GM19328 (cell line): Measurements from ENCODE around the gene ZWILCH.

ENCODE experiments used
- ATAC-seq: cut with Tn5 transposase; IDR thresholded peaks from one replicate; pipeline ENCODE4 v1.9.1; 2021; ENCODE audit warnings: mild to moderate bottlenecking, moderate library complexity; ENCODE audit not compliant: unreplicated experiment

The ZWILCH gene

DNA sequence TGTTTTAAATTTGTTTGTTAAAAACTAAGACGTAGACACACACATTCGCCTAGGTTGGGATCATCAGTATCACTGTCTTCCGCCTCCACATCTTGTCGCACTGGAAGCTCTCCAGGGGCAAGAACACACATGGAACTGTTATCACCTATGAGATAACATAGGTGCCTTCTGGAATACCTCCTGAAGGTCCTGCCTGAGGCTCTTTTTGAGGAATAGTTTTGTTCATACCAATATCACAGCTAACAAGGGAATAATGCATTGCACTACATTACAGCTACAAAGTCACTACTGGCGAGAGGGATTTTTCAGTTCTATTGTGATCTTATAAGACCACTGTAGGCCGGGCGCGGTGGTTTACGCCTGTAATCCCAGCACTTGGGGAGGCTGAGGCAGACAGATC is 29.9 kb downstream of the ZWILCH start:
- ATAC-seq: no peak

DNA sequence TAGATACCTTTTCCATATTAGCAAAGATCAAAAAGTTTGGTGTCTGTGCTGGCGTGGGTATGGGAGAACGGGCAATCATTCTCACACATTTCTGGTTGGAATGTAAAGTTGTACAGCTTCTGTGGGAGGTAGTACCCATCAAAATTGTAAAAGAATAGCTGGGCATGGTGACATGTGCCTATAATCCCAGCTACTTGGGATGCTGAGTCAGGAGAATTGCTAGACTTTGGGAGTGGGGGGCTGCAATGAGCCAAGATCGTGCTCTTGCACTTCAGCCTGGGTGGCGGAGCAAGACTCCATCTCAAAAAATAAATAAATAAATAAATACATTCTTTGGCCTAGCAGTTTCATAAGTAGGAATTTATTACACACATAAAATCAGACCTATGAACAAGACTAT is 37.8 kb downstream of the ZWILCH start:
- no peak for ATAC-seq

- ATAC-seq: no peak
Observed at GRCh38 chr15:66545255-66545654, 40.1 kb downstream of the ZWILCH start.

- no peak for ATAC-seq
Observed at GRCh38 chr15:66555685-66556084, 50.6 kb downstream of the ZWILCH start.

DNA sequence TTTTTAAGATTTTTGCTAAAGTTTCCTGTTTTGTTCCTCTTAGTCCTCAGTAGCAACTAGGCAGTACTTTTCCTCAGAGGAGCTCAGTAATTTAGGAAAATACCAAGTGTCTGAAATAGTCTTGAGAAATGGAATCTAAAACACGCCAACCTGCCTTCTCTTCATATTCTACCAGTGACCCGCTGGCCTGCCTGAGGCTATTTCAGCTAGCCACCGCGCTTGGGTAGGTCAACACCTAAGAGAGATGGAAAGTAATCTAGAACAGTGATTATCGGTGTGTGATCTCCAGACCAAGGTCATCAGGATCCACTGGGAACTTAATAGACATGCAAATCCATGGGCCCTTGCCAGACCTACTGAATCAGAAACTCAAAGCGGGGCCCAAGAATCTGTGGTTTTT is 53.1 kb downstream of the ZWILCH start:
- ATAC-seq: no peak

DNA sequence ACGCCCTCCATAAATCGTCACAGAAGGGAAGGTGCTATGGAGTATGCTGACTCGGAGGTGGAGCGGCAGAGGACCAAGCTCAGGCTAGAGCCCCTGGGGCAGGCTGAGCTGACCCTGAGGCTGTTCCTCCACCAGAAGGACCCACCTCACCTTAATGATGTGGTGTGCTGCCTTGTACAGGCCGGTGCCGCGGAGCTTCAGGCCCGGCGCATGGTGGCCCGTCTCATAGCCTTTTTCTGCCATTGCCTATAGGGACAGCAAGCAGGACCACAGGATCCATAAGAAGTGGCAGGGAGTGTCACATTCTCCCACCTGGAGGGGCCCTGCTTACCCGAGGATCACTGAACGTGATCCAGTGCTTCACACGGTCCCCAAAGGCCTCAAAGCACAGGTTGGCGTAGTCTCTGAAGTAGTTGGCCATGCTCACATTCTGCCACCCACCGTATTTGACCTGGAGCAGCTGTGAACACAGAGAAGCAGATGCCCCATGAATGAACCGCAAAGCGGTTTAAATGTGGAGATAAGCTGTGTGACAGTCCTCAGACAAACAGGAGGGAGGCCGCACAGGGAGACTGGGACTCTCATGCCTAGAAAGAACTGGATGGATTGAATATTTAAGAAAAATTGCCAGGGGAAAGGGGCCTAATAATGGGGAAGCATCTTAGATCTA is 55.9 kb downstream of the ZWILCH start:
- ATAC-seq: no peak

GRCh38 chr15:66563126-66563525 is 58.0 kb downstream of the ZWILCH start:
- no peak for ATAC-seq

DNA sequence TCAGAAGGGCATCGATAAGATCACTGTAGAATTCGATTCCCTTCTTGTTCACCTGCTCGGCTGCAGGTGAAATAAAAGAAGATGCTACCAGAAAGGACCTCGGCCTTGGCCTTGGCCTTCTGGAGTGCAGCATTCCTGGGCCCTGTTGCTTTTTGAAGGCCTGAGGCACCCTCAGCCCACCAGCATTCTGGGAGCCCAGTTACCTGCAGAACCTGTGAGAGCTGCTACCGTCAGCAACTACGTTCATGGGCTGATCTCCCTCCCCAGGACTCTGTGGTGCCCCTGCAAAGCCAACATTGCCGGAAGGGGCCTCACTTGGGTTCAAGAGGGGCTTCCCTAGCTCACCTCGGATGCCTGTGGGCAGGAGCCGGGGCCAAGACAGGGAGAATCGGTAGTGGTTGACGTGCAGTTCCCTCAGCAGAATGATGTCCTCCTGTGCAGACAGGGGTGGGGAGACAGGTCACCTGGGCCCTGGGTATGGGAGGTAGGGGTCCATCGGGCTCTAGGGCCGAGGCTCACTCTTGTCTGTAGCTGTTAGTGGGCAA is 58.5 kb downstream of the ZWILCH start:
- no peak for ATAC-seq

DNA sequence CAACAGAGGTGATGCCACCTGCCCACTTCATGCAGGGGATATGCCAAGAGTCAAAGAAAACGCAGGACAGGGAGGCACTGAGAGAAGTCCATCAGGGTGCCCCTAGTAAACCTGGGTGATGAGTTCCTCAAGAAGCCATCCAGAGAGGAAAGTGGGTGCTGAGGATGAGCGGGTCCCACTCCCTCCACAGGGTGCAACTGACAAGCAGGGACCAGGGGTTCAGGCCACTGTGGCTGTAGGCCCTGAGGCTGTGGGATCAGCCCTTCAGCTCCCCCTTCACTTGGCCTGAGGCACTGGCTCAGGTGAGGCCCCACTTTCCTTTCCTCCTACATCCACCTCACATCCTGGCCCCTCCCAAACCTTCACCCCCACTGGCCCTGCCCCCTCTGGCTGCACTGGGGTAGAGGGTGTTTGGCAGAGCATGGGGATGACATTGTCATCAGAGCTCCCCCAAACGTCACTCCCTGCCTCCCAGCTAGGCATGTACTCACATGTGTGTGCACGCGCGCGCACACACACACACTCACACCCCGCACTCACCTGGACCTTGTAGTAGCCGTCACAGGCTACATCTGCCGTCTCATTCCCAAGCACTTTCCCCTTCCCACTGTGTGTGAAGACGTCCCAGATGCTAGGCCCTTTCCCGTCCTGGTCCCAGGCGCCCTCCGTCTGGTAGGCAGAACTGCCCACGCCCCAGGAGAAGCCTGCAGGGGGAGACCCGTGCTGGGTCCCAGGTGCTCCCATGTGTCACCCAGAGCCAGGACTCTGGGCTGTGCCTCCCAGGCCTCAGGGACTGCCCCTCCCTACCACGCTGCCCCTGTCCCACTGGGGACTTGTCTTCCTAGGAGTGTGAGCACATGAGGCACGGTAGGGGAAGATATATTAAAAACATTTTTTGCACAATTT is 59.3 kb downstream of the ZWILCH start:
- ATAC-seq: no peak

DNA sequence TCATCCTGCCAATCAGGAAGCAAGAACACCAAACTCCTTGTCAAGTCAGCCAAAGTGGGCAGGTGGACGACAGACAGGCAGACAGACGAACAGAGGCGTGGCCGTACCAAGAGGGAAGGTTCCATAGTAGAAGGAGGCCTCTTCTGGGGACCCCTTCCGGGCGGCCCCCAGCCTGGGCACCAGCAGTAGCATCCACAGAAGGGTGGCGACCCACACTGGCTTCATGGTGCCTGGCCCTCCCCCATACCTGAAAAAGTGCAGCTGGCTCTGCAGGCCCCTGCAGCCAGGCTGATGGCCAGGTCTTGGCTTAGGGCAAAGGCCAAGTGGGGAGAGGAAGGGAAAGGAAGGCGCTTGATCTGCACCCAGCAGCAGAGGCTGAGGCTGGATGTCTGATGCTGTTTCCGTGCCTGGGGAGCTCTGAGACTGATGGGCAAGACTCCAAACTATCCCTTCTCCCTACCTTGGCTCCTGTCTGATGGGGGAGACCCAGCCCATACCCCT is 60.1 kb downstream of the ZWILCH start:
- ATAC-seq: no peak

DNA sequence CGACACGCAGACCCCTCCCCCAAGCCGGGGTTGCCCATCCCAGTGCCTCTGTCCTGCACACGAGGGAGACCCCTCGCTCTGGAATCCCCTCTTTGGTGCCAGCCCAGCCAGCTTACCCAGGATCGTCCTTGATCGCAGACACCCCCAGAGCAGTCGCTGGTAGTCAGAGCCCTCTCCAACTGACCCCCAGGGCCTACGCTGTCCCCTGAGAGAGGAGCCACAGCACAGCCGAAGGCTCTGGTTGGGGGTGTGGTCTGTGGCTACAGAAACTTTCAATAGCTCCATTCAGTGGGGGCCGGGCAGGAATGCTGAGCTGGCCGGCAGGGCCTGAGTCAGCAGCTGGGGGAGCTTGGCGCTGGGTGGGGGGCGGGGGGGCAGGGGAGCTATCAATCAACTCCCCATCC is 60.6 kb downstream of the ZWILCH start, which contains the start of gene LCTL:
Gene LCTL (minus strand): TSS at position 258 of the 404 bp plus-strand sequence. CDS start 633 bp downstream, outside the sequence.
- no peak for ATAC-seq

GRCh38 chr15:66566963-66567531 is 61.9 kb downstream of the ZWILCH start:
- no peak for ATAC-seq

DNA sequence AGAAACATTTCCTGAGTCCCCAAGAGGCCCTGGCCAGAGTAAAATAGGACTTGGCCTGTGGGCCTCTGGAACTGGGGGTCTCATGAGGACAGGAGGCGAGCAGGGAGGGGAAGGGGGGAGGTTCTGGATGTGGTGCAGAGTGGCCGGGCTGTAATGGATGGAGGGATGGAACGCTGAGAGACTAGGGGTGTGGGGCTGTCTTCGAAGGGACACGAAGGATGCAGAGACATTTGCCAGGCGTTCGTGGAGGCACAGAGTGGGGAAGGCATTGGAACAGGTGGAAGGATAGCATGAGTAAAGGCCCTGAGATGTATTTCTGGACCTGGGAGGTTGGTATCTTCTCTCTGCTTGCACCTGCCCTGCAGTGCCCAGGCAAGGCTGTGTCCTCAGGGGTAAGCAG is 62.8 kb downstream of the ZWILCH start:
- no peak for ATAC-seq

DNA sequence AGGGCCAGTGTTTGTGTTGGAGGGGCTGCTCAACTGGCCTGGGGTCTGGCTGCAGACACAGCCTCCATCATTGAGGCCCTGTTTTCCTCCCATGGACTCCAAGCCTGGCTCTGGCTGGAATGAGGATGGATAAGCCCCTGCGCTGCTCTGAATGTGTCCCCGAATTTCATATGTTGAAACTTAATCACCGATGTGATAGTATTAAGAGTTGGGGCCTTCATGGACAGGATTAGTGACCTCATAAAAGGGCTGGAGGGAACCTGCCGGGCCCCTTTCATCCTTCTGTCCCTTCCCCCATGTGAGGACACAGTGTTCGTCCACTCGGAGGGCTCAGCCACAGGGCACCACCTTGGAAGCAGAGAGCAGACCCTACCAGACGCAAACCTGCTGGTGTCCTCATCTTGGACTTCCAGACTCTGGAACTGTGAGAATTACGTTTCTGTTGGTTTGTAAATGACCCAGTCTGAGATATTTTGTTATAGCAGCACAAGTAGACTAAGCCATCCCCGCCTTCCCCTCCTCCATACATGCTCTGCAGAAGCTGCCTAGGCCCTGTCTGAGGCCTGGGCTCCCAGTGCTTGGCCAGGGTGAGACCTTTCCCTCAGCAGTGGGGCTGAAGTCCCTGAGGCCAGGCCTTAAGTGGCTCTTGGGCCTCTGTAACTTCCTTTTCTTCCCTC is 64.5 kb downstream of the ZWILCH start:
- no peak for ATAC-seq

GRCh38 chr15:66570327-66570726 is 65.2 kb downstream of the ZWILCH start:
- ATAC-seq: no peak

GRCh38 chr15:66570842-66571478 is 65.8 kb downstream of the ZWILCH start:
- ATAC-seq: no peak

- ATAC-seq: no peak
Observed at GRCh38 chr15:66572146-66572545, 67.0 kb downstream of the ZWILCH start.

GRCh38 chr15:66573348-66573718 is 68.2 kb downstream of the ZWILCH start:
- ATAC-seq: no peak

DNA sequence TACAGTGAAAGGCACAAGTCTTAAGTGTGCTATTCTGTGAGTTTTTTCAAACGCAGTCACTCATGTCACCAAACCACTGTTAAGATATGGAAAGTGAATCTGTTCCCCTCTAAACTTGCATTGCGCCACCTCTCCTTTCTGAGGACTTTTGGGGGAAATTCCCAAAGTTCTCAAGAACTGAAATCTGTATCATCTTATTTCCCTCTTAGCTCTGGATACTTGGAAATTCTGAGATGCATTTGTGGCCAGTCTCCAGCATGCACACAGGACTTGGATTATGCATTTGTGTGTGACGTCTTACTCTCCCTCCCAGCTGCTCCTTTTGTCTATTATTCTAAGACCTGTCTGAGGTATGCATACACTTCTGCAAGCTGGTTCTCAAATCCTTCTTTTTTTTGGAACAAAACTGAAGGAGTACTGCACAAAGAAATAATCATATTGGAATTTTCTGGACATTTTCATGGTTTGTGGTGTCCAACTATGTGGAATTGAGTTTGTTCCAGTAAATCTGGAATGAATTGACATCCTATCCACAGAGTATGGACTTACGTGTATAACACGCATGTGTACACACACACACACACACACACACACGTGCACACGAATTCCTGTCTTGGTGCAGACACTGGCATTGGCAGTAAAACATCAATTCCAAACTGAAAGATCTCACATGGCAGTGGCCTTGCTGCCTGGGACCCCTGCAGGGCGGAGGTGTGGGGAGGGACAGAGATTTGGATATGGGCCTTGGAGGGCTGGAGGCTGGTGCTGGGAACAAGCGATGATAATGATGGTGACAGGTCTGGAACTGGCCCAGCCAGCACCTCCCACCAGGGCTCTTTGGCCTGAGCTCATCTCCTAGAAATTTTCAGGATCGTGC is 68.8 kb downstream of the ZWILCH start:
- no peak for ATAC-seq
